HG02943 (cell line): ENCODE data around the gene ARMC9.

Source experiments
- ATAC-seq: cut with Tn5 transposase; IDR thresholded peaks from one replicate; pipeline ENCODE4 v1.9.1; 2021; ENCODE audit warnings: mild to moderate bottlenecking, low read depth, moderate library complexity; ENCODE audit not compliant: unreplicated experiment

ARMC9 gene

DNA sequence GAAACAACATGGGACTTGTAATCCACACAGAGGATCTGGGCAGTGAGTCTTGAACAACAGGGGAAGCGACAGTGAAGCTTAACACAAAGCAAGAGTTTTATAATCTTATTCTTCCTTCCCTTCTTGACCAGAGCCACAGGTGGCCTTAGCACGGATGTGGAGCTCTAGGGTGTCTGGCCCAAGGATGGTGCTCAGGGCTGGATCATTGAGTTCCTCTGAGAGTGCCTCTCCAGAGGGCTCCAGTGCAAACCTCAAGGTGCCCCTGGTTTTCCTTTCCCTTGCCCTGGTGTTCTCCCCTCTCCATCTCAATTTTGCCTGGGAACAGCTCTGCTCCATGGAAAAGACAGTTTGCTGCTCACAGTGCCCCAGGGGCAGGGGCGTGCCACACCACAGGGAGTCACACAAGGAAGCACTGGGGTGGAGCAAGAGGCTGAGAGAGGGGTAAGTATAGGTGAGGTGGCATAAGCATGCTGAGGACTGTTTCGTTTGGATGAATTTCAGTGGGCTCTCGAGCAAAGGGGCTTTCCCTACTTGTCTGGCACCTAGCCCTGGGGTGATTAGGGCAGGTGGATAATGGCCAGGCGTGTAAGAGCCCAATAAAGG is 108.5 kb downstream of the ARMC9 start:
- ATAC-seq: no peak

DNA sequence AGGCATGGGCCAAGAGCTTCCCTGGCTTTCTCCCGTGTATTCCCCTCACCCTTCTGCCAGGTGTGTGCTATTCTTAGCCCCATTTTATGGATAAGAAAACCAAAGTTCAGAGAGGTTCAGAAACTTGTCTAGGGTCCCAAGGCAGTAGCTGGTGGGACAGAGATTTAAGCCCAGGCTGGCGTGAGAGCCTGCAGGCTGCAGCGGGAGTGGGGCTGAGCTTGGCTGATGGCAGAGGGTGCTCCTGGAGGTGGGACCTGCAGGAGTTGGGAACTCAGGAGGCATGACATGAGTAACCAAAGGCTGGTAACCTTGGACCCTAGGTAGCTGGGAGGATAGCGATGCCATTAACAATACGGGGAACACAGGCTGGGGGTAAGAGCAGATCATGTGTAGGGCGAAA is 109.8 kb downstream of the ARMC9 start:
- ATAC-seq: no peak

DNA sequence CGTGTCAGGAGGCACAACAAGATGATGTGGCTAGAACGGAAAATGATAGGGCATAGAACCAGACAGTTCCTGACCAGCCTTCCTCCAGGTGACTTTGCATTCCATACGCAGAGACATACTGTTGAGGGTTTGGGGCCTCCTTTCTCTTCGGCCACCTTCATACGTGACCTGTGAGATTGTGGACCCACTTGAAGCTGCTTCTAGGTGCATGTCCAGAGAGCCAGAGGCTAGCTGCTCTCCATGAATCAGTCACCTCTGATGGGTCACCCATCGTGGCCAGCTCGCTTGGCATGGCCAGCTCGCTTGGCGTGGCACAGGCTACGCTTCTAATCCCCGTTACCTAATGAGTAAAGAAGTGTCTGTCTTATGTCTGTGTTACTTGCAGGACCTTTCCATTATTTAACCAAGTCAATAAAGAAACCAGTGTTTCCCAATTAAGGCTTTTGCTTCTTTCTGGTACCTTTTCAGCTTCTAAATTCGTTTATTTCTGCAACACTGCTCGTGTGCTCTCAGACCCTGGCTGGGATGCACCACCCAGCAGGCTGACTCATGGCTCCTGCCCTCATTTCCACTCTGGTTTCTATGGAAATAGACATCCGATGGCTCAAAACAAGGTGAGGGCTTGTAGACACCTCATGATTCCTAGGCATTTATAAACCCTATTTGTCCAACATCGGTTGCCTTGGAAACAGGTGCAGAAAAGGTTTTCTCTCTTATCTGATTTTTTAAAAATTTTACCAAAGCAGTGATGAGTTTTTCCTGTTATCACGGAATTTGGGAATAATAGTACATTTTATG is 110.4 kb downstream of the ARMC9 start:
- no peak for ATAC-seq

DNA sequence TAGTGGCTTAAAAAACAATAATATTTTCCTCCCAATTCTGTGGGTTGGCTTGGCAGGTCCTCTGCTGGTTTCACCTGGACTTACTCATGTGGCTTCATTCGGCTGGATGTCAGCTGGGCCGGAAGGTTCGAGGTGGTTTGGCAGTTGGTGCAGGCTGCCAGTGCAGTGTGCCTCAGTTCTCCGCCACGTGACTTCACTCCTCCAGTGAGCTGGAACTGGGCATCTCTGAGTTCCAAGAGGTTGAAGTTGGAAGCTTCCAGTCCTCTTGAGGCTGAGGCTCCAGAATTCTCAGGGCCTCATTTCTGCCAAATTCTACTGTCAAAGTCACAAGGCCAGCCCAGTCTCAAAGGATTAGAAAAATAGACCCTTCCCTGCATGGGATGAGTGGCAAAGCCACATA is 113.6 kb downstream of the ARMC9 start:
- no peak for ATAC-seq

DNA sequence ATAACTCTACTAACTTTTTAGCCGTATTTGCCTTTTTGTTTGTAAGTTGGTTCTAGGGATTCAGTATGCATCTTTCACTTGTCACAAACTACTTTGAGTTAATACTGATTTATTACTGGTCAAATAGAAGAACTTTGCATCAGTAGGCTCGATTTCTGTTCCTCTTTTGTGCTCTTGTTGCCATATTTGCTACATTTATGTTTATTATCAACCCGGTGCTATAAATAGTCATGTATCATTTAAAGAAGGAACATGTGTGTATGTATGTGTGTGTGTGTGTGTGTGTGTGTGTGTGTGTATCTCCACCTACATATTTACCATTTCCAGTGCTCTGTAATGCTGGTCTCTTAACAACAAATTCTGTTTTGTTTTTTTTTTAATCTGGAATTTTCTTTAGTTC is 117.5 kb downstream of the ARMC9 start:
- ATAC-seq: no peak

DNA sequence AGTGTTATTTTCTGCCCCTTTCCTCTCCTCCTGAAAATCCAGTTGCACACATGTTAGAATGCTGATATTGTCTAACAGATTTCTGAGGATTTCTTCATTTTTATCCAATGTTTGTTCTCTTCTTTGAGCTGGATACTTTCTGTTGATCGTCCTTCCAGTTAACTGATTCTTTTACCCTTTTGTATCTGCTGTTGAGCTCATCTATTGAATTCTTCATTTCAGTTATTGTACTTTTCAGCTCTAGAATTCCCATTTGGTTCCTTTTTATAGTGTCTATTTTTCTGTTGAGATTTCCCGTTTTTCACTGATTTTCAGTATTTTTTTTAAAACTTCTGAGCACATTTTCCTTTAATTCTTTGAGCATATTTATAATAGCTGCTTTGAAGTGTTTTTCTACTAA is 119.1 kb downstream of the ARMC9 start:
- no peak for ATAC-seq

DNA sequence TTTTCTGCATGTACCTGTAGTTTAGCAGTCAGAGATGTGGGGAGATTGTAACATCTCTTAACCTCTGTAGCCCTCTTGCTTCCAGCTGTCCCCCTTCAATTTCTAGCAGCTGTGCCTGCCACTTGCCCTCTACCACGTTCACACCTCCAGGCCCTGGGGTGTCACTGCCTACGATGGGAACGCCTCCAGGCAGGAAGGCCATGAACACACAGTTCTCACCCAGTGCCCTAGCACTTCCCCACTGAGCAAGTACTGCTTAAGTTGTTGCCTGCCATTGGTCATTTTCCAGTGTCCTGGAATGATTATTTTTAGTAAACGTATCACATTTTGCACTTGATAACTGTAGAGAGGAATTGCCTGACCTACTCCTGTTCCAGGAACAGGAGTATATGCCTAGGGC is 120.0 kb downstream of the ARMC9 start:
- no peak for ATAC-seq

DNA sequence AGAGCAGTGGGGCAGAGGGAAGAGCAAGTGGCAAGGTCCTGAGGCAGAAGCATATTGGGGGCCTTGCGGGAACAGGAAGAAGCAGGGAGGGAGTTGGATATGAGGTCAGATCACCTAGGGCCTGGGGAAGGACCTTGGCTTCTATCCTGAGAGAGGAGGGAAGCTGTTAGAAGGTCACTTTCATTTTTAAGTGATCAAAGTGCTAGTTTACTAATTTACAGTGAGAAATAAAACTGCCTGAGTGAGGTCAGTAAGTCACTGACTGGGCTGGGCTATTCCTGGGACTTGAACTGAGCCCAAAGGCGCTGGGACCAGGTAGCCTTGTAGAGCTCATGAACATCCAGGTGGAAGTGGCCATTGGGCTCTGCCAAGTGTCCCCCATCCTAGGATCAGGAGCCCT is 120.5 kb downstream of the ARMC9 start:
- no peak for ATAC-seq

DNA sequence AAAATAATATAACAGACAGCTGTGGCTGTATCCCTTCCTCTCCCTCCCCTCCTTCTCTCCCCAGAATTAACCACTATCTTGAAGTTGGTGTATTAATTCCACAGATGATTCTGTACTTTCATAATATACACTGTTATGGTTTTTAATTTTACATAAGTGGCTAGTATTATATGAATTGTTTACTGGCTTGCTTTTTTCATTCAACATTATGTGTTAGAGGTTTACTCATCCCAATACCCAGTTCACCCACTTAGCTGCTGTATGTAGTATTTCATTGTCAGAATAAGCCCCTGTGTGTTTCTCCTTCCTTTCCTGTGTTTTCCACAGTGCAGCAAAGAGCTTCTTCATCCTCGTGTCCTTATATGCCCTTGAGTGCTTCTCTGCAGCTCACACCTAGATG is 121.4 kb downstream of the ARMC9 start:
- ATAC-seq: no peak

DNA sequence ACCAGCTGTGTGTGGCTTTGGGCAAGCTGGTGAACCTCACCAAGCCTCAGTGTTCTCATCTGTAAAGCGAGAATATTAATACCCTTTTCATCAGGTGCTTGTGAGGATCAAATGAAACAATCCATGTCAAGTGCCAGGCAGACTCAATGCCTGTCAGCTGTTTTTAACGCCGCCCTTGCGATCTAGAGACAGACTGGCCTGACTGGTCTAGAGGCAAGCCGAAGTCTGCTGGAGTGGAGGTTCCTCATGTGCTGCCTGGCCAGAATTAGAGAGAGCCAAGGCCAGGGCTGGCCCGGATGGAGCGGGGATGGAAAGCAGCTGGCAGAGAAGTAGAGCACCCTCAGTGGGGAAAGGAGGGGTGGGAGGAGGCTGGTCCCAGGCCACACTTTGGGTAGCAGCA is 122.6 kb downstream of the ARMC9 start:
- no peak for ATAC-seq

DNA sequence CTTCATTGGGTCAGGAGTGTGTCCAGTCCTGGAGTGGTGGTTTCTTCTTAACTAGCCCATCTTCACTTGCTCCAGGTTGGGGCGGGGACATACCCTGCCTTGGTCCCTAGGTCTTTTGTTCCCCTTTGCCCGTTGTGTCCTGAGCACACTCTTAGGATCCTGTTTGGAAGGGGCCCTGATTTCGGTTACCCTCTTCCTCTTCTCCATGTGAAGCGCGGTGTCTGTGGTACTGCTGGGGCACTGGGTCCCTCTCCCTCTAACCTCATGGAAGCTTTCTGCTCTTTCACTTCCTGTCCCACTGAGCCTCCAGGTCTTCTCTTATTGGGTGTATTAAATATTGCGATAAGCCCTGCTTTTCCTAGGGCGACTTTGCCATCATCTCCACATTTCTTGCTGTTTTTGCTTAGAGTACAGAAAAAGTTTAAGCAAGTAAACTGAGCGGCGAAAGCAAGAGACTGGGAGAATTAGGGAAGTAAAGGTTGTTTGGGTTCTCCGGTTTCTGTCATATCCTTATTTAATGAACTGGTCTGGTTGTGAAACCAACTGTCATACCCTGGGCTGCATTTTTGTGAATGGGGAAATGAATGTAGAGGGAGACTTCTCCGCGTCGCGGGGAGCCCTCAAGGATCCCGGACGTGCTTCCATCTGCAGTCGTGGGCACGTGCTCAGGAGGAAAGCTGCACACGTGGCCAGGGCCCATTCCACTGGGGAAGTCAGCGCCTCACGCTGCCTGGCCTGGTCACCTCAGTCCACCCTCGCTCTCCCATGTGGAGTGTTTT is 123.3 kb downstream of the ARMC9 start:
- no peak for ATAC-seq

DNA sequence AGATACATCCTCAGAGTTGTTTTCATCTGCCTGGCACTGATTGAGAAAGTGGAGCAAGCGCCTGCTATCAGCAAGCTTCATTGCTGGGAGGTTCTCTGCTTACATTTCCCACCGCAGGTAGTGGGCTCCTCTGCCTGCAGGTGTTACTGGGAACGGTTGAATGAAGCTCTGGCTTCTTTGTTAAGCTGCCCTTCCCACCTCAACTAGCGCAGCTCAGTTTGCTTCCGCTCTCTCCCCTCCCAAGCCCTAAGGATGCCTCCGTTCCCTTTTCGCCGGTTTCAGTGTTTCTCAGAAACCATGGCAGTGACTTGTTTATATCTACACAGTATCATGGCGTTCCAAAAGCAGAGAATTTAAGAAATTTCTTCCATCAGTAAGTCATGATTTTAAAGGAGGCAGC is 124.9 kb downstream of the ARMC9 start:
- no peak for ATAC-seq

DNA sequence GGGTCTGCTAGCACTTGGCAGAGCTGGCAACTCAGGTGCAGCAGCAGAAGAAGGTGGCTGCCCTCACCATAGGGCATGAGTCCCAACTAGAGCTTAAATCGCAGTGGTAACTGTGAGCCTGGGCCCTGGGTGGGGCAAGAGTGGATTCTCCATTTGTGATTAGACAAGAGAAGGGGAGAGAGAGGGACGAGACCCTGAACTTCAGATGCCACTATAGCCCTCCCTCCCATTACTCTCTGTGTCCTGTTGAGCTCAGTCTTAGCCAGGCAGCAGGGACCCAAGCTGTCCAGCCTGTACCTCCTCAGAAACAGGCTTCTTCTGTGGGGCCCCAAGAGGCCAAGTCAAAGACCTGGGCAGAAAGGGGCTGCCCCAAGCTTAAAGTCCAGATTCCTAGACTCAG is 127.4 kb downstream of the ARMC9 start:
- no peak for ATAC-seq

DNA sequence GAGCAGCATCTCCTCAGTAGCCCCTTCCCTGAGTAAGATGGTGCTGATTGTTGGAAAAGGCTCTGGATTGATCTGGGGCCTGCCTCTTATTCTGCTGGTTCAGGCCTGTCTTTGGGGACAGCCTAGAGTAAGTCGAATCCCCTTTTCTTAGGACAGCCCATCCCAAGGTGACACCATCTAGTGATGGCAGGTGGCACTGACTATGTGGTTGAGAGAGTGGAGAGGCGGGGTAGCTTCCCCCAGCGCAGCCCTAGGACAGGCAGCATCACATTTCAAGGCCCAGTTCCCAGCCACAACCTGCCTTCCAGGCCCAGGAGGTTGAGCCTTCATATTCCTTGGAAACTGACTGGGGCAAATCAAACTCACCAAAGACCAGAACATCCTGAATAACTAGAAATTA is 128.0 kb downstream of the ARMC9 start:
- ATAC-seq: no peak

DNA sequence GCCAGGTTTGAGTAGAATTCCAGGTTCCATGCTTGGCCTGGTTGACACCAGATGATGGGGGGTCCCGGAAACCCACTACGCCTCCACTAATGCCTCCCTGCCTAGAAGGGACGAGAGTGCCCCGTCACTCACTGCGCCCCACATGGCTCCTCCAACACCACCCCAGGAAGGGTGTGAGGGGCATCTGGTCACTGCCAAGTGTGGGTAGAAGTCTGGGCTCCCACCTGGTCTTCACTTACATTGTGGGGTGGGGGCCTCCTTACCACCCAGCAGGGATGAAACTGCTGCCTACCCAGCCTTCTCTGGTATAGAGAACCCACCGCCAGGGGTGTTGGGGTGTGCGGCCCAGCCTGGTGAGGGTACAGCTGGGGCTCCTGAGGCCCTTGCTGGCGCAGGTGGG is 131.9 kb downstream of the ARMC9 start:
- no peak for ATAC-seq

DNA sequence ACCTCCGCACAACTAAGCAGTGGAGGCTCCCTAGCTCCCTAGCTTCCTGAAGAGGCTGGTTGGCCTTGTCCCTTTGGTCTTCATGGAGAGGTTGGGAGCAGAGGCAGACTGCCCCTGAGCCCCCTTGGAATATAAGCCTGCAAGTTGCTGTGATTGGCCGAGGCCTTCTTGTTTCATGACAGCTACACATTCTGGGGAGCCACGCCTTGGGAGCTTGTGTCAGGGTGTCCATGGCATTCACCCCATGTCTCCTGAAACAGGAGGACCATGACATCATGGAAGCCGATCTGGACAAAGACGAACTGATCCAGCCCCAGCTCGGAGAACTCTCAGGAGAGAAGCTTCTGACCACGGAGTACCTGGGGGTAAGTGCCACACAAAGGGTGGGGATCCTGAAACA is 133.1 kb downstream of the ARMC9 start:
- ATAC-seq: no peak

DNA sequence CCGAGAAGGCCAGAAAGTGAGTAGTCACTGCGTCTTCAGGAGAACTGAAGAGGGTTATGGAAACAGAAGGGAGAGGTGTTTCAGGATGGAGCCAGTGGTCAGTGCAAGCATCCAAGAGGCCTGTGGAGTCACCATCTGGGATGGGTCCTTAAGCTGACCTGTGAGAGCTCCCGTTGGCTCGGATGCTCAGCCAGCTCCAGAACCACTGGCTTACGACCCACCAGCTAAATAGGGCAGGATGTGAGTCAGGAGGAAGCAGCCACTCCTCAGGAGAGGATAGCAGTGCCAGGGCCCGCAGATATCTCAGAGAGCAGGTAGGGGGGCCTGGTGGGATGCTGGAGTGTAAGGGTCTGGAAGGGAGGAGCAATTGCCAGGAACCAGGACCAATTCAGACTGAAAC is 134.0 kb downstream of the ARMC9 start:
- ATAC-seq: no peak

DNA sequence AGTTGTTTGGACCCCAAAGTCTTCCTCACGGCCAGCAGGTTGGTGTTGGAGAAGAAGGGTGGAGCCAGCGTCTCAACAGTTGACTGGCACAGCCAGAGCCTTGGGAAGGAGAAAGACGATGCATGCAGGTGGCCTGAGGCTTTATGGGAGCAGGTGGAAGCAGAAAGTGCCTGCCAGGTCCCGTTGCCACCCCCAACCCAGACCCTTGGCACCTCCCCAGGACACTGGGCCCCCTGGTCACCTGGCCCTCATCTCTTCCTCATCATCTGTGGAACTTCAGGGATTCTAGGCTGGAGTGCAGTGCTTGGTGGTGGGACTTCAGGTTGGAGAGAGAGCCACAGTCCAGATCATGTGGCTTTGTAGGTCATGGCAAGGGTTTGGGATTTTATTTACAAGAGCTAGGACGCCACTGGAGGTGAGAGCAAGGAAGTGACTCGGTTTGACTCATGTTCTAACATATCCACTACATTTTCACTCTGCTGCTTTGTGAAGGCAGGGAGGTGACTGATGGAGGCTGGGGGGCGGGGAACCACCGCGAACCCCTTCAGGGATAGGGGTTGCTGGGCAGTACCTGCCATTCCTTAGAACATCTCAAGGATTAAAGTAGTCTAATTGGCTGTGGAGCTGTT is 134.6 kb downstream of the ARMC9 start:
- no peak for ATAC-seq

DNA sequence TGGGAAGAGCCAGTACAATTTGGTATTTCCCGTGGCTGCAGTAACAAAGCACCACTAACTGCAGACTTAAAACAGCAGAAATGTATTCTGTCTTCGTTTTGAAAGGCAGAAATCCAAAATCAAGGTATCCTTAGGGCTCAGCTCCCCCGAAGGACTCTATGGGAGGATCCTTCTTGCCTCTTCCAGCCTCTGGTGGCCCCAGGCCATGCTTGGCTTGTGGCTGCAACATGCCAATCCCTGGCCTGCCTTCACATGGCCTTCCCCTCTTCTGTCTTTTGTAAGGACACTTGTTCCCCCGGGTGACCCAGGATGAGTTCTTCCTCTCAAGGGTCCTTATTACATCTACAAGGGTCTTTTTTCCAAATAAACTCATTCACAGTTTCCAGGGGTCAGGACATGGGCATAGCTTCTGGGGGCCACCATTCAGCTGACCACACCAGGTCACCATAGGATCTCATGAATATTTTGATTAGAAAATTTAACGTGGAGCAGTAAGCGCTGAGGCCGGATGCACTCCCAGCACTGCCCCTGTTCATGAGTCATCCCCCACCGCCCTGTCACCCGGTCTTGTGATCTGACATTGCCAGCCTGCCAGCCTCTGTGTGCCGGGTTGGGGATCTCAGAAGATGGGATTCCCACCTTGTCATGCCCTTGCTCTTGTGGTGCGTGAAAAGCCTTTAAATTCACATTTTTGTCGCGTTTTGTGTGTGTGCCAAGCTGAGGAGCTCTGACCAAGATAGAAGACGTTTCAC is 135.9 kb downstream of the ARMC9 start:
- ATAC-seq: no peak

DNA sequence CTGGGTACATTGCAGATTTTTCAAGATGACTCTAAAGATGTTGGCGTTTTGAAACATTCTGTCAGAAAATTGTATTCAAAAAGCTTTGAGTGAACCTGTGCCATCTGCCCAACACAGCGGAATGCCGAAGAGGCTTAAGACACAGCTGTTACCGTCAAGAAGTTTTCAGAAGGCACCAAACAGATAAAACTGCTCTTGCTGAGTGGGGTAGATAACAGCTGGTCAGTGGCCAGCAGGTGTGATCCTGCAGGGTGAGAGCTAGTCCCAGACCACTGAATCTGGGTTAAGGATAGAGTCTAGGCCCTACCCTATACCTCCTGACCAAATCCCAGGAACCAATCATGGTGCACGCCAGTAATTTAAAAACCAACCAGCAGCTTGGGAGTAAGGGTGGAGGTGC is 136.6 kb downstream of the ARMC9 start:
- ATAC-seq: no peak

DNA sequence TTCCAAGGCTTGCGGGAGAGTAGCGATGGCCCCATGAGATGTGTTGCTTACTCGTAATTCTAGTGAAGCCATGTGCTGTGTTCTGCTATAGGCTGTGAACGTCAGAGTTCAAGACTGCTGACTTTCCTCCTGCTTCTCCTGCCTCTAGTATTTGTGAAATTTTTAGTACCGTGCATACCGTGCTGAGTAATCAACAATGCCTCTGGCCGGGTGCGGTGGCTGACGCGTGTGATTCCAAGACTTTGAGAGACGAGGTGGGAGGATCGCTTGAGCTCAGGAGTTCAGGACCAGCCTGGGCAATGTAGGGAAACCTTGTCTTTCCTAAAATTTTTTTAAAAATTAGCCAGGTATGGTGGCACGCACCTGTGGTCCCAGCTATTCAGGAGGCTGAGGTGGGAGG is 137.2 kb downstream of the ARMC9 start:
- no peak for ATAC-seq
